ENCODE measurements around the gene RSPO4. TPM values are rescaled to one million over a fixed set of nuclear protein-coding genes. Genes with fewer than 3 reads are reported as not detected.

RSPO4 gene
- total RNA-seq, 4 donors from 2014 or later, result not detected

DNA sequence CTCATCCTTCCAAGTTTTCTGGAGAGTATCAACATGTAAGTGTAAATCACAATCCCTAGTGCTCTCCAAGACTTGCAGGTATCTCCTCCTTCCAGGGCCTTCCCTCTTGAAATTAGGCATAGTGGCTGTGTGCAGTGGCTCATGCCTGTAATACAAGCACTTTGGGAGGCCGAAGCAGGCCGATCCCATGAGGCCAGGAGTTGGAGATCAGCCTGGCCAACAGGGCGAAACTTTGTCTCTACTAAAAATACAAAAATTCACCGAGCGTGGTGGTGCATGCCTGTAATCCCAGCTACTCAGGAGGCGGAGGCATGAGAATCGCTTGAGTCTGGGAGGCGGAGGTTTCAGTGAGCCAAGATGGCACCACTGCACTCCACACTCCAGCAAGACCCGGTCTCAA lies 76.6 kb downstream of the RSPO4 start:
- Histone ChIP-seq H3K4me1 (no peaks in the 10 kb centered on the region), H3K36me3 (no peaks in the 10 kb centered on the region), H3K4me3 (no peak overlapping the region), H3K27ac (no peak overlapping the region), H3K9me3 (no peaks in the 10 kb centered on the region), H3K27me3 (no peaks in the 10 kb centered on the region)
- DNase-seq, result no peak
- no peak for TF ChIP-seq POLR2A (IDR thresholded peaks at IDR 0.05)
- TF ChIP-seq, protein P1, sequence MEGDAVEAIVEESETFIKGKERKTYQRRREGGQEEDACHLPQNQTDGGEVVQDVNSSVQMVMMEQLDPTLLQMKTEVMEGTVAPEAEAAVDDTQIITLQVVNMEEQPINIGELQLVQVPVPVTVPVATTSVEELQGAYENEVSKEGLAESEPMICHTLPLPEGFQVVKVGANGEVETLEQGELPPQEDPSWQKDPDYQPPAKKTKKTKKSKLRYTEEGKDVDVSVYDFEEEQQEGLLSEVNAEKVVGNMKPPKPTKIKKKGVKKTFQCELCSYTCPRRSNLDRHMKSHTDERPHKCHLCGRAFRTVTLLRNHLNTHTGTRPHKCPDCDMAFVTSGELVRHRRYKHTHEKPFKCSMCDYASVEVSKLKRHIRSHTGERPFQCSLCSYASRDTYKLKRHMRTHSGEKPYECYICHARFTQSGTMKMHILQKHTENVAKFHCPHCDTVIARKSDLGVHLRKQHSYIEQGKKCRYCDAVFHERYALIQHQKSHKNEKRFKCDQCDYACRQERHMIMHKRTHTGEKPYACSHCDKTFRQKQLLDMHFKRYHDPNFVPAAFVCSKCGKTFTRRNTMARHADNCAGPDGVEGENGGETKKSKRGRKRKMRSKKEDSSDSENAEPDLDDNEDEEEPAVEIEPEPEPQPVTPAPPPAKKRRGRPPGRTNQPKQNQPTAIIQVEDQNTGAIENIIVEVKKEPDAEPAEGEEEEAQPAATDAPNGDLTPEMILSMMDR (IDR thresholded peaks at IDR 0.05), result no peak

DNA sequence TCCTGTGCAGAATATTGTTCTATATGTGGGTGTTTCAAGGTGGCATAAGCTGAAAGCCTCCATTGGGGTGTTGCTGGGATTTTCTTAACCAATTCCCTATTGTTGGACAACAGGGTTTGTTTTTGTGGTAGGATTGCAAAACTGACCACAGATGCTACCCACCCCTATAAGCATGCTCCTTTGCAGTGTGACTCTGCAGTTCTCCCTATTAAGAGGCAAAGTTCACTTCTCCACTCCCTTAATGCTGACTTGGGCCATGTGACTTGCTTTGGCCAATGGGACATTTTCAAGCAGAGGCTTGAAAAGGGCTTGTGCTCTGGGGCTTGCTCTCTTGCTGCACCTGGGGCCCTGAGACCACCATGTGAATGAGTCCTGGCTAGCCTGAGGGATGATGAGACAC lies 77.5 kb downstream of the RSPO4 start:
- Histone ChIP-seq H3K4me1 (no peaks in the 10 kb centered on the region), H3K27ac (no peak overlapping the region), H3K36me3 (no peaks in the 10 kb centered on the region), H3K4me3 (no peak overlapping the region), H3K9me3 (no peaks in the 10 kb centered on the region), H3K27me3 (no peaks in the 10 kb centered on the region)
- TF ChIP-seq POLR2A (IDR thresholded peaks at IDR 0.05), result no peak
- TF ChIP-seq, protein P1 (IDR thresholded peaks at IDR 0.05), result no peak
- peak in 1 of 3 donors; percentile 45 for DNase-seq

DNA sequence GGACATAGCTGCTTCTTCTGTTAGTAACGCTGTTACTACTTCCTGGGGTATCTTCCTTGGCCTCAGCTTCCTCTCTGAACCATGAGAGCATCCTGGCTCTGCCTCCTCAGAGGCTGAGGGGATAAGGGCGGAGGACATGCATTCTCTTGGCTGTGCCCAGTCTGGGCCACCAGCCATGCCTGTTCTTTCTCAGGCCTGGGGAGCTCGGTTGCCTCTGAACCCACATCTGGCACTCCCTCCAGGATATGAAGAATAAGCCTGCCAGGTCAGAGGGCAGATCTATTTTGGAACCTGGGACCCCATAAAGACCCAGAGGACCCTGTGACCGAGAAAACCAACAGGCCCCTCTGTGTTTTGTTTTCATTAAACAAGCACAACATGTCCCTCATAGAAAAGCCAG lies 79.3 kb downstream of the RSPO4 start:
- no peak for DNase-seq
- H3K4me3 ChIP-seq, result no peak overlapping the region
- no peaks in the 10 kb centered on the region for H3K36me3 ChIP-seq
- H3K27me3 ChIP-seq, result no peaks in the 10 kb centered on the region
- H3K27ac ChIP-seq, result no peak overlapping the region
- TF ChIP-seq, protein P1 (IDR thresholded peaks at IDR 0.05), result no peak
- no peak for TF ChIP-seq POLR2A (IDR thresholded peaks at IDR 0.05)
- no peaks in the 10 kb centered on the region for H3K9me3 ChIP-seq
- no peaks in the 10 kb centered on the region for H3K4me1 ChIP-seq

DNA sequence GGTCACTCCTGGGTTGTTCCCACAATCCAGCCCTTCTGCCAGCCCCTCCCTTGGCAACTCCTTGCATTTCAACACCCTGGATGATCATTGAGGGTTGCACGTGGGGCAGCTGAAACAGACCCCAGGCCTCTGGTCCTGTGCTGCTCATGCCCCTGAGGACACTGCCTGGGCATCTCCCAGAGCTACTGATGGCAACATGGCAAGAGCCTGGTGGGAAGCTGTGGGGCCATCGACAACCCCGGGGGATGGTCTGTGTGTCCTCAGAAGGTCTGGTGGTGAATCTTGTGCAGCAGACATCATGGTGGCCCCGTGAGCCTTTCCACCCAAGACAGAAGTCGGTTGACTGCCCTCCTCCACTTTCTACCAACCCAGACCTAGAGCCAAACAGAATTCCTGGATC lies 81.0 kb downstream of the RSPO4 start:
- Histone ChIP-seq H3K4me3 (no peak overlapping the region), H3K36me3 (no peaks in the 10 kb centered on the region), H3K9me3 (no peaks in the 10 kb centered on the region), H3K4me1 (no peaks in the 10 kb centered on the region), H3K27me3 (no peaks in the 10 kb centered on the region), H3K27ac (no peak overlapping the region)
- no peak for TF ChIP-seq POLR2A (IDR thresholded peaks at IDR 0.05)
- TF ChIP-seq, protein P1 (IDR thresholded peaks at IDR 0.05), result no peak
- DNase-seq, result peak in 1 of 3 donors; percentile 18

DNA sequence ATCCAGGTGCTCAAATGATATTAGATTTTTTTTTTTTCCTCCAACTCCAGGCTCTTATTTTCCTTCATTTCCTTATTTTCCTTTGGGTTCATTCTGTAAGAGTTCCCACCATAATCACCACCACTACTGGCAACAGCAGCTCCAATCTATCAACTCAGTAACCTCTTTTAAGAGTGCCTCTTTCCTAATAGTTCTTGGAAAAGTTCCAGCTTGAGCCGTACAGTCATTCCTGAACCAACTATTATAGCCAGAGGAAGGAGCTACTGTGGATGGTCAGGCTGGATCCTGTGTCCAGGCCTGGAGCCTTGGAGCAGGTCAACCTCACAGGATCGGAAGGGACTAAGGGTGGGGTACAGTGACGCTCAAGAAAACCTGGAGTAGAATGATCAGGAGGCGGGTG lies 81.8 kb downstream of the RSPO4 start:
- TF ChIP-seq, protein P1 (IDR thresholded peaks at IDR 0.05), result no peak
- TF ChIP-seq POLR2A (IDR thresholded peaks at IDR 0.05), result no peak

DNA sequence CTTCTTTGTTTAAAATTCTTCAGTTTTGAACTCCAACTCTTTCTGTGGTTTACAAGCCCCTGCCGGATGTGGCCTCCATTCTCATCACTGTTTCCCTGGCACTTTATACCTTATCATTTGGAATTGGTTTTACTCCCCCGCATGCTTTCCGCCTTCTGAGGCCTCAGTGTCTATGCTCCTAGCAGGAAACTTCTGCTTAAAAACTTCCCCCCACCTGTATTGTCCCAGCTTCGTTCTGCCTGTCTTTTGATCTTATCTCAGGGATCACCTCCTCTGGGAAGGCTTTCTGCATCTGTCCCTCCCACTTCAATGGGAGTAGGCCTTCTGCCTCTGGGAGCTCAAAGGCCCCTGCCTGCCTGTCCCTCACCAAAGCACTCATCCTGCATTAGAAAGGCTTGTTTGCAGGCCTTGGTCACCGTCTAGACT lies 82.6 kb downstream of the RSPO4 start:
- TF ChIP-seq, protein P1 (IDR thresholded peaks at IDR 0.05), result no peak
- TF ChIP-seq POLR2A (IDR thresholded peaks at IDR 0.05), result no peak
- DNase-seq, result no peak
- no peaks in the 10 kb centered on the region for H3K4me1 ChIP-seq
- no peak overlapping the region for H3K4me3 ChIP-seq
- no peaks in the 10 kb centered on the region for H3K9me3 ChIP-seq
- H3K27me3 ChIP-seq, result no peaks in the 10 kb centered on the region
- no peaks in the 10 kb centered on the region for H3K36me3 ChIP-seq
- H3K27ac ChIP-seq, result no peak overlapping the region

More for the DNA sequence above, 81.8 kb downstream of the RSPO4 start:
- no peak for DNase-seq
- no peaks in the 10 kb centered on the region for H3K27me3 ChIP-seq
- H3K4me1 ChIP-seq, result no peaks in the 10 kb centered on the region
- H3K4me3 ChIP-seq, result no peak overlapping the region
- H3K9me3 ChIP-seq, result no peaks in the 10 kb centered on the region
- H3K27ac ChIP-seq, result no peak overlapping the region
- no peaks in the 10 kb centered on the region for H3K36me3 ChIP-seq

Data from Peyer's patch (tissue), 4 donors.